HepG2 (cell line): ENCODE measurements around the gene HECTD3. TPM values are rescaled to one million over a fixed set of nuclear protein-coding genes. Genes with fewer than 3 reads are reported as not detected.

ENCODE experiments used
- ATAC-seq: fragments of 200-7000 bp; cut with Tn5 transposase; 3 replicates; pipeline ENCODE4 v1.9.1; 2020; ENCODE audit warnings: mild to moderate bottlenecking, moderate library complexity
- BruUV-seq: library from RNA; stranded (reverse); fragments of 400-500 nt; replicated peaks from 2 replicates; lab custom pipeline; 2021; lab: Mats Ljungman, UMichigan
- CTCF ChIA-PET: fragments of 300-600 bp; formaldehyde crosslinking; extraction: SDS; loops from one replicate; lab custom pipeline; 2021; ENCODE audit warnings: low total read pairs, inconsistent platforms, low intra/inter-chr PET ratio; lab: Yijun Ruan, JAX
- POLR2A ChIA-PET: fragments of 350-600 bp; sonication (Branson Sonifier 250); formaldehyde crosslinking; loops from one replicate; lab custom pipeline; 2020; ENCODE audit warnings: antibody characterized with exemption, inconsistent platforms; lab: Yijun Ruan, JAX
- DNase-seq: peaks from one replicate; pipeline ENCODE4 v3.0.0-alpha.2; 2015; ENCODE audit warnings: low spot score
- FAIRE-seq: peaks from 3 replicates; lab custom pipeline; 2011; peaks lifted over from hg19 to GRCh38; lab: Jason Lieb, UNC
- H2AFZ ChIP-seq: one replicate; pipeline ENCODE4 v1.6.1; 2011; ENCODE audit warnings: low read length, inconsistent platforms
- H3K27ac ChIP-seq: fragments of 300-600 bp; 3 replicates; pipeline ENCODE4 v1.8.0; 2011; ENCODE audit warnings: mixed run types, mild to moderate bottlenecking, mixed read lengths, low read length, inconsistent platforms; ENCODE audit not compliant: insufficient read depth; ENCODE audit errors: extremely low read length
- H3K27me3 ChIP-seq, 2 experiments: fragments of 200-600 bp in 1 of 2; 2 replicates in 1 of 2; 3 replicates in 1 of 2; pipeline versions ENCODE4 v1.6.0 to v1.8.0; 2011; ENCODE audit warnings: low read length in 2 of 2, mild to moderate bottlenecking in 2 of 2, moderate library complexity in 2 of 2, inconsistent platforms in 1 of 2; ENCODE audit not compliant: insufficient read depth in 2 of 2, control insufficient read depth in 1 of 2
- H3K36me3 ChIP-seq, 2 experiments: fragments of 200-600 bp in 1 of 2; replicated peaks in 1 of 2; 2 replicates in 1 of 2; 3 replicates in 1 of 2; pipeline versions ENCODE4 v1.5.1 to v1.8.0; 2011; ENCODE audit warnings: low read length in 2 of 2, inconsistent platforms in 1 of 2; ENCODE audit not compliant: insufficient read depth in 2 of 2, control insufficient read depth in 1 of 2
- H3K4me1 ChIP-seq: 2 replicates; pipeline ENCODE4 v1.5.1; 2012; ENCODE audit warnings: low read length, inconsistent platforms; ENCODE audit not compliant: insufficient read depth
- H3K4me2 ChIP-seq: 2 replicates; pipeline ENCODE4 v1.6.0; 2011; ENCODE audit warnings: low read depth, low read length, inconsistent platforms
- H3K4me3 ChIP-seq, 3 experiments: fragments of 200-600 bp in 1 of 3; sonication (generic), shearing (Covaris generic) in 1 of 3; replicated peaks in 1 of 3; 2 replicates each; pipeline ENCODE4 v1.5.1; 2011 to 2016; ENCODE audit warnings: low read length in 3 of 3, inconsistent platforms in 2 of 3, low read depth in 2 of 3, mild to moderate bottlenecking in 2 of 3, control low read depth in 1 of 3, mixed read lengths in 1 of 3; ENCODE audit not compliant: insufficient read depth in 1 of 3
- H3K79me2 ChIP-seq: one replicate; pipeline ENCODE4 v1.6.1; 2011; ENCODE audit warnings: low read length, inconsistent platforms; ENCODE audit not compliant: insufficient read depth
- H3K9ac ChIP-seq: 2 replicates; pipeline ENCODE4 v1.6.0; 2011; ENCODE audit warnings: mild to moderate bottlenecking, low read depth, low read length, inconsistent platforms; ENCODE audit not compliant: insufficient read depth
- H3K9me3 ChIP-seq: 2 replicates; pipeline ENCODE4 v1.5.1; 2012; ENCODE audit warnings: mild to moderate bottlenecking, low read length
- H4K20me1 ChIP-seq: 2 replicates; pipeline ENCODE4 v1.6.0; 2011; ENCODE audit warnings: inconsistent platforms, mild to moderate bottlenecking, low read length, moderate library complexity; ENCODE audit not compliant: insufficient read depth
- ARNTL ChIP-seq: sonication (generic); formaldehyde crosslinking; IDR thresholded peaks from 2 replicates; pipeline ENCODE4 v1.4.0; 2020; ENCODE audit warnings: mild to moderate bottlenecking, missing genetic modification reagents
- HMG20A ChIP-seq: IDR thresholded peaks from 2 replicates; pipeline ENCODE4 v1.6.1; 2016; ENCODE audit warnings: borderline replicate concordance
- JUNB ChIP-seq: sonication (generic); formaldehyde crosslinking; IDR thresholded peaks from 2 replicates; pipeline ENCODE4 v1.8.0; 2022; ENCODE audit warnings: missing genetic modification reagents, mild to moderate bottlenecking, borderline replicate concordance
- NAIF1 ChIP-seq: sonication (generic); formaldehyde crosslinking; IDR thresholded peaks from 2 replicates; pipeline ENCODE4 v1.5.0; 2020; ENCODE audit warnings: mild to moderate bottlenecking, missing genetic modification reagents, borderline replicate concordance
- POLR2AphosphoS5 ChIP-seq: IDR thresholded peaks from 2 replicates; pipeline ENCODE4 v1.6.1; 2012; ENCODE audit warnings: low read depth, low read length
- RFX1 ChIP-seq: fragments of 450-650 bp; IDR thresholded peaks from 2 replicates; pipeline ENCODE4 v1.6.1; 2017
- RNF219 ChIP-seq: sonication (generic); formaldehyde crosslinking; IDR thresholded peaks from 2 replicates; pipeline ENCODE4 v1.5.0; 2020; ENCODE audit warnings: mild to moderate bottlenecking, missing genetic modification reagents
- ZIK1 ChIP-seq: sonication (generic); formaldehyde crosslinking; IDR thresholded peaks from 2 replicates; pipeline ENCODE4 v1.5.0; 2020; ENCODE audit warnings: mild to moderate bottlenecking, low read depth, missing genetic modification reagents, borderline replicate concordance
- ZNF260 ChIP-seq: sonication (generic); formaldehyde crosslinking; IDR thresholded peaks from 2 replicates; pipeline ENCODE4 v1.4.0; 2020; ENCODE audit warnings: missing genetic modification reagents, low read depth, mild to moderate bottlenecking, borderline replicate concordance
- ZNF510 ChIP-seq: sonication (generic); formaldehyde crosslinking; IDR thresholded peaks from 2 replicates; pipeline ENCODE4 v1.4.0; 2020; ENCODE audit warnings: low read depth, mild to moderate bottlenecking, missing genetic modification reagents
- ZNF546 ChIP-seq: sonication (generic); formaldehyde crosslinking; conservative IDR thresholded peaks from 2 replicates; pipeline ENCODE4 v1.8.1; 2023; ENCODE audit warnings: mild to moderate bottlenecking, missing genetic modification reagents
- ZNF605 ChIP-seq: sonication (generic); formaldehyde crosslinking; IDR thresholded peaks from 2 replicates; pipeline ENCODE4 v1.8.0; 2022; ENCODE audit warnings: mild to moderate bottlenecking, missing genetic modification reagents
- ZSCAN12 ChIP-seq: sonication (generic); formaldehyde crosslinking; IDR thresholded peaks from 2 replicates; pipeline ENCODE4 v1.9.0; 2021; ENCODE audit warnings: mild to moderate bottlenecking, missing genetic modification reagents
- ZSCAN22 ChIP-seq: sonication (generic); formaldehyde crosslinking; IDR thresholded peaks from 2 replicates; pipeline ENCODE4 v1.4.0; 2020; ENCODE audit warnings: mild to moderate bottlenecking, missing genetic modification reagents
- WGBS: methylation state at CpG from one replicate; pipeline ENCODE4 v1.1.6; 2017; ENCODE audit warnings: low lambda C conversion rate; 5-methylcytosine and 5-hydroxymethylcytosine counted together
- in situ Hi-C: cut with HindIII; loops from 2 replicates; pipeline ENCODE4 v1.10.0; 2017; ENCODE audit warnings: low pct_unique_long_range_greater_than_20kb; ENCODE audit not compliant: extremely low pct_ligation_motif_present
- intact Hi-C: fragments of 100-400 bp; cut with micrococcal nuclease; formaldehyde crosslinking; loops from one replicate; pipeline ENCODE4 v1.10.0; 2022; ENCODE audit not compliant: unreplicated experiment
- polyA plus RNA-seq, 8 experiments: library from polyadenylated mRNA; depleted of rRNA in 3 of 8; stranded (reverse) in 7 of 8; unstranded in 1 of 8; fragments of >200 nt; fragmentation: Illumina TruSeq in 4 of 8; extraction: Trizol in 4 of 8; gene quantifications; 2 replicates each; pipeline versions ENCODE4 v1.2.1 to v1.2.3, GENCODE V29; 2011 to 2016; ENCODE audit warnings: low read depth in 4 of 8, missing spikeins in 1 of 8, mixed read lengths in 1 of 8; ENCODE audit not compliant: insufficient read depth in 1 of 8
- total RNA-seq, 5 experiments: library from RNA; depleted of rRNA; stranded (reverse); fragments of >200 nt; fragmentation: Illumina TruSeq; extraction: Trizol; gene quantifications; 2 replicates each; pipeline ENCODE4 v1.2.3, GENCODE V29; 2016; ENCODE audit warnings: low read depth in 1 of 5
- TF ChIP-seq, protein P1 (sequence below): sonication (generic); formaldehyde crosslinking; IDR thresholded peaks from 2 replicates; pipeline ENCODE4 v1.5.1; 2020; ENCODE audit warnings: mild to moderate bottlenecking, moderate library complexity, missing genetic modification reagents

The HECTD3 gene
- total and polyA plus RNA-seq, 2 of the 13 experiments (the other 11 are each of a cell fraction or from before 2014, with no cell fraction given): 18.6 to 24.5 TPM

GRCh38 chr1:45033356-45033755 is 22.2 kb upstream of the HECTD3 start (continued):
- TF ChIP-seq ZIK1 (no peak), RFX1 (no peak)

DNA sequence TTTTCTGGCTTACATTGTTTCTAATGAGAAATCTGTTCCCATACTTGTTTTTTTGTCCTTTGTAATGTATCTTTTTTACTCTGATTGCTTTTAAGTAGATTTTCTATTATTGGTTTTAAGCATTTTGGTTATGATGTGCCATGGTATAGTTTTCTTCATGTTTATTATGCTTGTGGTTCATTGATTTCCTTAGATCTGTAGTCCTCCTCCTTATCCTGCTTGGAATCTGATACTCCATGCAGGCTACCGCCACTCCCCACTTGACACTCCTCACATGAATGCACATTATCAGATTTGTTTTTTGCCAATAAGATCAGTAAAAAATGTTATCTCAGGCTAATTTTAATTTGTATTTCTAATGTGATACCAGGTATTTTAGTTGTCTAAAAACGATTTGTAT is 21.7 kb upstream of the HECTD3 start:
- Histone ChIP-seq H3K27ac (no peak overlapping the region), H3K4me1 (no peaks in the 10 kb centered on the region), H3K4me2 (no peak overlapping the region), H3K36me3 (peaks cover 13 to 26% of the 10 kb centered on the region in 2 experiments; a peak in 4 of 5 replicates), H3K9me3 (no peaks in the 10 kb centered on the region), H4K20me1 (no peaks in the 10 kb centered on the region), H3K9ac (no peak overlapping the region), H3K4me3 (no peak overlapping the region), H3K27me3 (no peaks in the 10 kb centered on the region), H3K79me2 (no peaks in the 10 kb centered on the region), H2AFZ (no peak overlapping the region)
- ATAC-seq (no peak), DNase-seq (no peak), FAIRE-seq (no peak)
- intact Hi-C loops: no loop called here
- ChIA-PET POLR2A (no interaction called here), CTCF (no interaction called here)
- in situ Hi-C loops: no loop called here
- BruUV-seq: no TSS peak
- TF ChIP-seq RNF219: no peak
- no peak for TF ChIP-seq HMG20A
- TF ChIP-seq ARNTL (CRISPR knock-in tag): no peak
- TF ChIP-seq JUNB (CRISPR knock-in tag): no peak
- no peak for TF ChIP-seq POLR2AphosphoS5
- no peak for TF ChIP-seq ZNF605 (CRISPR knock-in tag)
- TF ChIP-seq, protein P1, sequence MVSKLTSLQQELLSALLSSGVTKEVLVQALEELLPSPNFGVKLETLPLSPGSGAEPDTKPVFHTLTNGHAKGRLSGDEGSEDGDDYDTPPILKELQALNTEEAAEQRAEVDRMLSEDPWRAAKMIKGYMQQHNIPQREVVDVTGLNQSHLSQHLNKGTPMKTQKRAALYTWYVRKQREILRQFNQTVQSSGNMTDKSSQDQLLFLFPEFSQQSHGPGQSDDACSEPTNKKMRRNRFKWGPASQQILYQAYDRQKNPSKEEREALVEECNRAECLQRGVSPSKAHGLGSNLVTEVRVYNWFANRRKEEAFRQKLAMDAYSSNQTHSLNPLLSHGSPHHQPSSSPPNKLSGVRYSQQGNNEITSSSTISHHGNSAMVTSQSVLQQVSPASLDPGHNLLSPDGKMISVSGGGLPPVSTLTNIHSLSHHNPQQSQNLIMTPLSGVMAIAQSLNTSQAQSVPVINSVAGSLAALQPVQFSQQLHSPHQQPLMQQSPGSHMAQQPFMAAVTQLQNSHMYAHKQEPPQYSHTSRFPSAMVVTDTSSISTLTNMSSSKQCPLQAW: no peak
- TF ChIP-seq ZNF260: no peak
- no peak for TF ChIP-seq ZSCAN22 (CRISPR knock-in tag)
- TF ChIP-seq RFX1: no peak
- no peak for TF ChIP-seq ZNF546 (CRISPR knock-in tag)
- TF ChIP-seq ZSCAN12 (CRISPR knock-in tag): no peak
- no peak for TF ChIP-seq NAIF1 (CRISPR knock-in tag)
- TF ChIP-seq ZNF510: no peak
- 80% methylated on average over 2 of the region's 2 CpGs for WGBS
